Gastroesophageal sphincter (tissue), 3 donors: ENCODE results near the gene GNB5.
"Not testable (repeated sequence)": the region's sequence is repeated elsewhere in the genome, so short reads cannot be mapped to it uniquely, and the experiment has no call there.

ENCODE experiments used
- POLR2A ChIP-seq, 2 donors: fragments of 450-650 bp; IDR thresholded peaks; one replicate each; pipeline ENCODE4 v1.6.1; 2017; ENCODE audit warnings: antibody characterized with exemption in 2 of 2, mild to moderate bottlenecking in 2 of 2, moderate library complexity in 1 of 2
- POLR2AphosphoS5 ChIP-seq: sonication (generic); formaldehyde crosslinking; IDR thresholded peaks from one replicate; pipeline ENCODE4 v1.6.1; 2017; ENCODE audit warnings: antibody characterized with exemption
- TF ChIP-seq, protein P1 (sequence below), 4 experiments: fragments of 200-600 bp in 2 of 4; fragments of 450-650 bp in 2 of 4; sonication (generic) in 1 of 4; IDR thresholded peaks; one replicate each; pipeline ENCODE4 v1.5.1; 2017 to 2019; ENCODE audit warnings: antibody characterized with exemption in 4 of 4, mild to moderate bottlenecking in 2 of 4, moderate library complexity in 2 of 4

DNA sequence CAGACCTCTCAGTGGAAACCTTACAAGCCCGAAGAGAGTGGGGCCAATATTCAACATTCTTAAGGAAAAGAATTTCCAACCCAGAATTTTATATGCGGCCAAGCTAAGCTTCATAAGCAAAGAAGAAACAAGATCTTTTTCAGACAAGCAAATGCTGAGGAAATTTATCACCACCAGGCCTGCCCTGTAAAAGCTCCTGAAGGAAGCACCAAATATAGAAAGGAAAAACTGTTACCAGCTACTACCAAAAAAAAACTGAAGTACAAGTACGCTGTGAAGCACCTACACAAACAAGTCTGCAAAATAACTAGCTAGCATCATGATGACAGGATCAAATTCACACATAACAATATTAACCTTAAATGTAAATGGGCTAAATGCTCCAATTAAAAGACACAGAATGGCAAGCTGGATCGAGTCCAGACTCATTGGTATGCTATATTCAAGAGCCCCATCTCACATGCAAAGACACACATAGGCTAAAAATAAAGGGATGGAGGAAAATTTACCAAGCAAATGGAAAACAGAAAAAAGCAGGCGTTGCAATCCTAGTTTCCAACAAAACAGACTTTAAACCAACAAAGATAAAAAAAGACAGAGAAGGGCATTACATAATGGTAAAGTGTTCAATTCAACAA, 25.6 kb downstream of the GNB5 start:
- TF ChIP-seq, protein P1, sequence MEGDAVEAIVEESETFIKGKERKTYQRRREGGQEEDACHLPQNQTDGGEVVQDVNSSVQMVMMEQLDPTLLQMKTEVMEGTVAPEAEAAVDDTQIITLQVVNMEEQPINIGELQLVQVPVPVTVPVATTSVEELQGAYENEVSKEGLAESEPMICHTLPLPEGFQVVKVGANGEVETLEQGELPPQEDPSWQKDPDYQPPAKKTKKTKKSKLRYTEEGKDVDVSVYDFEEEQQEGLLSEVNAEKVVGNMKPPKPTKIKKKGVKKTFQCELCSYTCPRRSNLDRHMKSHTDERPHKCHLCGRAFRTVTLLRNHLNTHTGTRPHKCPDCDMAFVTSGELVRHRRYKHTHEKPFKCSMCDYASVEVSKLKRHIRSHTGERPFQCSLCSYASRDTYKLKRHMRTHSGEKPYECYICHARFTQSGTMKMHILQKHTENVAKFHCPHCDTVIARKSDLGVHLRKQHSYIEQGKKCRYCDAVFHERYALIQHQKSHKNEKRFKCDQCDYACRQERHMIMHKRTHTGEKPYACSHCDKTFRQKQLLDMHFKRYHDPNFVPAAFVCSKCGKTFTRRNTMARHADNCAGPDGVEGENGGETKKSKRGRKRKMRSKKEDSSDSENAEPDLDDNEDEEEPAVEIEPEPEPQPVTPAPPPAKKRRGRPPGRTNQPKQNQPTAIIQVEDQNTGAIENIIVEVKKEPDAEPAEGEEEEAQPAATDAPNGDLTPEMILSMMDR (IDR thresholded peaks at IDR 0.05): not testable (repeated sequence)
- not testable (repeated sequence) for TF ChIP-seq POLR2AphosphoS5; POLR2A (IDR thresholded peaks at IDR 0.05)
